Activated T-cell treated with anti-CD3 and anti-CD28 coated beads, Interleukin-2, amount 50 U/mL, for 1 hour (primary cell): ENCODE data around the gene C19orf67.
"Not testable (repeated sequence)": the region's sequence is repeated elsewhere in the genome, so short reads cannot be mapped to it uniquely, and the experiment has no call there.

Experiments used
- DNase-seq: peaks from one replicate; pipeline ENCODE4 v3.0.0-alpha.2; 2020

The C19orf67 gene

GRCh38 chr19:14055396-14055795 lies 30.2 kb downstream of the C19orf67 start:
- no peak for DNase-seq

GRCh38 chr19:14054721-14055120 lies 30.9 kb downstream of the C19orf67 start:
- DNase-seq: no peak

GRCh38 chr19:14054099-14054498 lies 31.5 kb downstream of the C19orf67 start:
- DNase-seq: no peak

- DNase-seq: no peak
These were observed 32.1 kb downstream of the C19orf67 start for GRCh38 chr19:14053500-14053899.

GRCh38 chr19:14053032-14053431 lies 32.6 kb downstream of the C19orf67 start:
- no peak for DNase-seq

GRCh38 chr19:14052470-14052869 lies 33.1 kb downstream of the C19orf67 start:
- no peak for DNase-seq

- no peak for DNase-seq
These were observed 33.6 kb downstream of the C19orf67 start for GRCh38 chr19:14051980-14052379.

- DNase-seq: not testable (repeated sequence)
These were observed 34.6 kb downstream of the C19orf67 start for GRCh38 chr19:14050961-14051360.

GRCh38 chr19:14050512-14050911 lies 35.1 kb downstream of the C19orf67 start:
- DNase-seq: no peak

GRCh38 chr19:14048443-14049153 lies 37.0 kb downstream of the C19orf67 start:
- DNase-seq: peak; percentile 84

- DNase-seq: not testable (repeated sequence)
These were observed 37.7 kb downstream of the C19orf67 start for GRCh38 chr19:14047866-14048265.

- DNase-seq: peak; percentile 34
These were observed 42.6 kb downstream of the C19orf67 start for GRCh38 chr19:14042659-14043608.

- no peak for DNase-seq
These were observed 46.4 kb downstream of the C19orf67 start for GRCh38 chr19:14039181-14039580.

GRCh38 chr19:14035706-14036105 lies 49.9 kb downstream of the C19orf67 start:
- no peak for DNase-seq

GRCh38 chr19:14035159-14035558 lies 50.4 kb downstream of the C19orf67 start:
- DNase-seq: not testable (repeated sequence)

- no peak for DNase-seq
These were observed 51.6 kb downstream of the C19orf67 start for GRCh38 chr19:14033946-14034345.

GRCh38 chr19:14031719-14032480 lies 53.7 kb downstream of the C19orf67 start, which contains the start of gene IL27RA:
IL27RA (plus strand) TSS chr19:14031762; CDS start chr19:14031873, 111 bp downstream.
- peak; percentile 82 for DNase-seq
